Stimulated activated CD4-positive, alpha-beta T cell treated with anti-CD3 and anti-CD28 coated beads, Interleukin-1b, Interleukin-23, amount 100 ng/mL, for 1 hour (primary cell): ENCODE results near the gene ABO.
"Not testable (repeated sequence)": the region's sequence is repeated elsewhere in the genome, so short reads cannot be mapped to it uniquely, and the experiment has no call there.

Experiments used
- DNase-seq, 2 donors: peaks; one replicate each; pipeline ENCODE4 v3.0.0-alpha.2; 2020; ENCODE audit warnings: low read depth in 2 of 2

Gene ABO

GRCh38 chr9:133263557-133263956 is 11.4 kb downstream of the ABO start:
- DNase-seq: no peak

- DNase-seq: no peak
Observed at GRCh38 chr9:133262226-133262625, 12.8 kb downstream of the ABO start.

GRCh38 chr9:133261753-133262120 is 13.3 kb downstream of the ABO start:
- DNase-seq: no peak

- no peak for DNase-seq
Observed at GRCh38 chr9:133261103-133261752, 13.8 kb downstream of the ABO start.

- DNase-seq: no peak
Observed at GRCh38 chr9:133260334-133261102, 14.5 kb downstream of the ABO start.

GRCh38 chr9:133258061-133259015 is 16.7 kb downstream of the ABO start:
- DNase-seq: no peak

- DNase-seq: no peak
Observed at GRCh38 chr9:133257465-133257956, 17.5 kb downstream of the ABO start.

GRCh38 chr9:133256686-133257091 is 18.3 kb downstream of the ABO start:
- no peak for DNase-seq

GRCh38 chr9:133256136-133256461 is 18.9 kb downstream of the ABO start:
- no peak for DNase-seq

- no peak for DNase-seq
Observed at GRCh38 chr9:133255371-133256135, 19.4 kb downstream of the ABO start.

GRCh38 chr9:133254471-133254870 is 20.5 kb downstream of the ABO start:
- DNase-seq: no peak

GRCh38 chr9:133253268-133253667 is 21.7 kb downstream of the ABO start:
- no peak for DNase-seq

- no peak for DNase-seq
Observed at GRCh38 chr9:133252301-133253020, 22.5 kb downstream of the ABO start.

- DNase-seq: no peak
Observed at GRCh38 chr9:133251773-133252172, 23.2 kb downstream of the ABO start.

GRCh38 chr9:133251221-133251620 is 23.8 kb downstream of the ABO start:
- not testable (repeated sequence) for DNase-seq

- no peak for DNase-seq
Observed at GRCh38 chr9:133250741-133251170, 24.2 kb downstream of the ABO start.

- DNase-seq: no peak
Observed at GRCh38 chr9:133249337-133249736, 25.7 kb downstream of the ABO start.

- DNase-seq: no peak
Observed at GRCh38 chr9:133248726-133249295, 26.2 kb downstream of the ABO start.

GRCh38 chr9:133247632-133248031 is 27.4 kb downstream of the ABO start:
- DNase-seq: no peak

GRCh38 chr9:133246991-133247390 is 28.0 kb downstream of the ABO start:
- DNase-seq: no peak
